K562 (cell line): ENCODE results near the gene NEUROD2.

Experiments used
- CBX5 ChIP-seq: IDR thresholded peaks from 2 replicates; pipeline ENCODE4 v1.6.1; 2014; ENCODE audit warnings: low read depth, borderline replicate concordance
- NONO ChIP-seq, 2 experiments: fragments of 200-400 bp in 1 of 2; fragments of 450-650 bp in 1 of 2; formaldehyde crosslinking in 1 of 2; IDR thresholded peaks; 2 replicates each; pipeline ENCODE4 v1.6.1; 2017; ENCODE audit warnings: low read depth in 2 of 2, mild to moderate bottlenecking in 2 of 2, moderate library complexity in 2 of 2, low read length in 1 of 2
- POLR2AphosphoS5 ChIP-seq: IDR thresholded peaks from 2 replicates; pipeline ENCODE4 v1.6.1; 2011; ENCODE audit warnings: mild to moderate bottlenecking, low read depth, low read length, moderate library complexity; ENCODE audit not compliant: control insufficient read depth, insufficient read depth
- RBBP5 ChIP-seq: fragments of 200-600 bp; sonication (generic); IDR thresholded peaks from 2 replicates; pipeline ENCODE4 v1.6.1; 2012; ENCODE audit warnings: borderline replicate concordance, mild to moderate bottlenecking, low read length, control low read depth, inconsistent platforms; ENCODE audit not compliant: insufficient read depth, poor library complexity, severe bottlenecking
- TGIF2 ChIP-seq: sonication (generic); formaldehyde crosslinking; IDR thresholded peaks from 2 replicates; pipeline ENCODE4 v1.8.1; 2022; ENCODE audit warnings: mild to moderate bottlenecking, missing genetic modification reagents, moderate library complexity
- THRAP3 ChIP-seq: fragments of 450-650 bp; IDR thresholded peaks from 2 replicates; pipeline ENCODE4 v1.6.1; 2016; ENCODE audit warnings: mild to moderate bottlenecking, inconsistent platforms, borderline replicate concordance
- TF ChIP-seq, protein P1 (sequence below): sonication (generic); formaldehyde crosslinking; IDR thresholded peaks from 2 replicates; pipeline ENCODE4 v1.5.0; 2020; ENCODE audit warnings: missing genetic modification reagents
- TF ChIP-seq, protein P2 (sequence below), 3 experiments: IDR thresholded peaks in 2 of 3; conservative IDR thresholded peaks in 1 of 3; 2 replicates each; pipeline ENCODE4 v1.5.1; 2011 to 2012; ENCODE audit warnings: low read length in 3 of 3, mild to moderate bottlenecking in 3 of 3, control low read depth in 2 of 3, improper control_type of control experiment in 1 of 3, inconsistent platforms in 1 of 3, low read depth in 1 of 3, mixed read lengths in 1 of 3, moderate library complexity in 1 of 3; ENCODE audit not compliant: insufficient read depth in 2 of 3
- TF ChIP-seq, protein P3 (sequence below): sonication (generic); formaldehyde crosslinking; IDR thresholded peaks from 2 replicates; pipeline ENCODE4 v1.8.0; 2022; ENCODE audit warnings: mild to moderate bottlenecking, missing genetic modification reagents

DNA sequence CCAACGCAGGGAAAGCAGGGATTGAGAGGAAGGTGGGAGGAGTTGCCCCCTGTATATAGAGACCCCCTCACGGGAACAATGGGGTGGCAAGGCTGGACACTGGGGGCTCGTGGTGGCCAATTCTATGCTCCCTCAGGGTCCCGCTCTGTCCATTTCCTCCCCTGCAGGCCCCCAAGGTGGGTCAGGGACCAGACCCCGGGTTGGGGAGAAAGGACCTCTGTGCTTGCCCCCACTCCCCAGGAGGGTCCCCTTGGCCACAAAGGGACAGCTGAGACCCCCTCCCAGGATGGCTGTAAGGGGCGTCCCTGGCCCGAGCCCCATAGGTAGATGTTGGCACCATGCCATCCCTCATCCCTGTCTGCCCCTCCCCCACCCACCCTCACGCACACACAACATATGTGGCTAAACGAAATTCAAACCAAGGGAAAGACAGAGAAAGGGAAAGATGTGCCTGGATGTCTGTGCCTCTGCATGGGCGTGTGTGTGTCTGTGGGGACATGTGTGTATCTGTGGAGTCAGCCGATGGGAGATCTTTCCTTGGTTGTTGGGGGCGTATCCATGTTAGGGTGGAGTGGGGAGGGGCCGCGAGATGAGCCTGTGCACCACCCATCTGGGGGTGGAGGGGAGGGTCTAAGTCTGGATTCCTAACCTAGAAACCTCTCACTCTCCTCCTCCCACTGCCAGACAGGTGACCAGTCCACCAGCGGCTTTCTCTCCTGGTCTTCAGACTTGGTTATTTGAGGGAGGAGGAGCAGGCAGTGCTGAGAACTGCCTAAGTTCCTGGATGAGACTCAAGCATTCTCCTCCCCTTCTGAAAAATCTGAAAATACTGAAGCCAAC is 642 bp upstream of the NEUROD2 start:
- TF ChIP-seq NONO (IDR thresholded peaks at IDR 0.05; ENCODE audit: low read depth in 2 of 2, low read length in 1 of 2), result no peak
- TF ChIP-seq TGIF2, result no peak
- TF ChIP-seq, protein P1, sequence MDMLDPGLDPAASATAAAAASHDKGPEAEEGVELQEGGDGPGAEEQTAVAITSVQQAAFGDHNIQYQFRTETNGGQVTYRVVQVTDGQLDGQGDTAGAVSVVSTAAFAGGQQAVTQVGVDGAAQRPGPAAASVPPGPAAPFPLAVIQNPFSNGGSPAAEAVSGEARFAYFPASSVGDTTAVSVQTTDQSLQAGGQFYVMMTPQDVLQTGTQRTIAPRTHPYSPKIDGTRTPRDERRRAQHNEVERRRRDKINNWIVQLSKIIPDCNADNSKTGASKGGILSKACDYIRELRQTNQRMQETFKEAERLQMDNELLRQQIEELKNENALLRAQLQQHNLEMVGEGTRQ (CRISPR knock-in tag), result no peak
- TF ChIP-seq RBBP5, result no peak
- TF ChIP-seq, protein P2, sequence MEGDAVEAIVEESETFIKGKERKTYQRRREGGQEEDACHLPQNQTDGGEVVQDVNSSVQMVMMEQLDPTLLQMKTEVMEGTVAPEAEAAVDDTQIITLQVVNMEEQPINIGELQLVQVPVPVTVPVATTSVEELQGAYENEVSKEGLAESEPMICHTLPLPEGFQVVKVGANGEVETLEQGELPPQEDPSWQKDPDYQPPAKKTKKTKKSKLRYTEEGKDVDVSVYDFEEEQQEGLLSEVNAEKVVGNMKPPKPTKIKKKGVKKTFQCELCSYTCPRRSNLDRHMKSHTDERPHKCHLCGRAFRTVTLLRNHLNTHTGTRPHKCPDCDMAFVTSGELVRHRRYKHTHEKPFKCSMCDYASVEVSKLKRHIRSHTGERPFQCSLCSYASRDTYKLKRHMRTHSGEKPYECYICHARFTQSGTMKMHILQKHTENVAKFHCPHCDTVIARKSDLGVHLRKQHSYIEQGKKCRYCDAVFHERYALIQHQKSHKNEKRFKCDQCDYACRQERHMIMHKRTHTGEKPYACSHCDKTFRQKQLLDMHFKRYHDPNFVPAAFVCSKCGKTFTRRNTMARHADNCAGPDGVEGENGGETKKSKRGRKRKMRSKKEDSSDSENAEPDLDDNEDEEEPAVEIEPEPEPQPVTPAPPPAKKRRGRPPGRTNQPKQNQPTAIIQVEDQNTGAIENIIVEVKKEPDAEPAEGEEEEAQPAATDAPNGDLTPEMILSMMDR (IDR thresholded peaks at IDR 0.05 in 2 of 3, conservative IDR thresholded peaks at IDR 0.05 in 1 of 3; ENCODE audit: insufficient read depth in 2 of 3, low read depth in 1 of 3, low read length in 3 of 3), result no peak
- TF ChIP-seq, protein P3, sequence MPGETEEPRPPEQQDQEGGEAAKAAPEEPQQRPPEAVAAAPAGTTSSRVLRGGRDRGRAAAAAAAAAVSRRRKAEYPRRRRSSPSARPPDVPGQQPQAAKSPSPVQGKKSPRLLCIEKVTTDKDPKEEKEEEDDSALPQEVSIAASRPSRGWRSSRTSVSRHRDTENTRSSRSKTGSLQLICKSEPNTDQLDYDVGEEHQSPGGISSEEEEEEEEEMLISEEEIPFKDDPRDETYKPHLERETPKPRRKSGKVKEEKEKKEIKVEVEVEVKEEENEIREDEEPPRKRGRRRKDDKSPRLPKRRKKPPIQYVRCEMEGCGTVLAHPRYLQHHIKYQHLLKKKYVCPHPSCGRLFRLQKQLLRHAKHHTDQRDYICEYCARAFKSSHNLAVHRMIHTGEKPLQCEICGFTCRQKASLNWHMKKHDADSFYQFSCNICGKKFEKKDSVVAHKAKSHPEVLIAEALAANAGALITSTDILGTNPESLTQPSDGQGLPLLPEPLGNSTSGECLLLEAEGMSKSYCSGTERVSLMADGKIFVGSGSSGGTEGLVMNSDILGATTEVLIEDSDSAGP (CRISPR knock-in tag), result no peak
- TF ChIP-seq CBX5, result no peak
- no peak for TF ChIP-seq THRAP3
- TF ChIP-seq POLR2AphosphoS5, result no peak
